Measurements from ENCODE around the gene PASK.

GRCh38 chr2:241110607-241111439, 38.4 kb downstream of the PASK start:
- TF ChIP-seq CTCF (IDR thresholded peaks at IDR 0.05), result no peak
- TF ChIP-seq ATF3 (CRISPR knock-in tag; conservative IDR thresholded peaks at IDR 0.05), result no peak
- TF ChIP-seq SMAD3 (CRISPR knock-in tag; IDR thresholded peaks at IDR 0.05; ENCODE audit: borderline replicate concordance), result no peak
